Uterus (tissue), 2 donors: ENCODE measurements around the gene APOL5.

Source experiments
- POLR2A ChIP-seq, 2 donors: fragments of 450-650 bp; IDR thresholded peaks; one replicate each; pipeline ENCODE4 v1.6.1; 2016; ENCODE audit warnings: antibody characterized with exemption in 2 of 2, mild to moderate bottlenecking in 1 of 2, moderate library complexity in 1 of 2
- TF ChIP-seq, protein P1 (sequence below), 4 experiments: fragments of 200-600 bp in 2 of 4; fragments of 450-650 bp in 2 of 4; sonication (generic) in 2 of 4; IDR thresholded peaks; one replicate each; pipeline ENCODE4 v1.5.1; 2016 to 2019; ENCODE audit warnings: antibody characterized with exemption in 4 of 4, mild to moderate bottlenecking in 2 of 4, moderate library complexity in 1 of 4

DNA sequence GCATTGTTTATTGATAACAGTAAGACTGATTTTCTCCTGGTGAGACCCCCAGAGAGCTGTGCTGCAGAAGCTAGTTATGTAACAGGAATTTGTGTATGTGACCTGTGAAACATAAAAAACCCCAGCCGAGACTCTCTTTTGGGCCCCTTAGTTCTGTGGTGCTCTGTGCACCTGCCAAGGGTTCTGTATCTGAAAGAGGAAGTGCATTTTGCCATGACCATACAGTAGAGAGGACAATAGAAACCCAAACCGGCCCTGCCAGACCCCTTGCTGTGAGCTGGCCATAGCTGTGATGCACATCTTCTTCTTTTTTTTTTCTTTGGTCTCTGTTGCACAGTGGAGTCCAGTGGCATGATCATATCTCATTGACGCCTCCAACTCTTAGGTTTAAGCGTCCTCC, 31.4 kb upstream of the APOL5 start:
- TF ChIP-seq, protein P1, sequence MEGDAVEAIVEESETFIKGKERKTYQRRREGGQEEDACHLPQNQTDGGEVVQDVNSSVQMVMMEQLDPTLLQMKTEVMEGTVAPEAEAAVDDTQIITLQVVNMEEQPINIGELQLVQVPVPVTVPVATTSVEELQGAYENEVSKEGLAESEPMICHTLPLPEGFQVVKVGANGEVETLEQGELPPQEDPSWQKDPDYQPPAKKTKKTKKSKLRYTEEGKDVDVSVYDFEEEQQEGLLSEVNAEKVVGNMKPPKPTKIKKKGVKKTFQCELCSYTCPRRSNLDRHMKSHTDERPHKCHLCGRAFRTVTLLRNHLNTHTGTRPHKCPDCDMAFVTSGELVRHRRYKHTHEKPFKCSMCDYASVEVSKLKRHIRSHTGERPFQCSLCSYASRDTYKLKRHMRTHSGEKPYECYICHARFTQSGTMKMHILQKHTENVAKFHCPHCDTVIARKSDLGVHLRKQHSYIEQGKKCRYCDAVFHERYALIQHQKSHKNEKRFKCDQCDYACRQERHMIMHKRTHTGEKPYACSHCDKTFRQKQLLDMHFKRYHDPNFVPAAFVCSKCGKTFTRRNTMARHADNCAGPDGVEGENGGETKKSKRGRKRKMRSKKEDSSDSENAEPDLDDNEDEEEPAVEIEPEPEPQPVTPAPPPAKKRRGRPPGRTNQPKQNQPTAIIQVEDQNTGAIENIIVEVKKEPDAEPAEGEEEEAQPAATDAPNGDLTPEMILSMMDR (IDR thresholded peaks at IDR 0.05), result no peak
- TF ChIP-seq POLR2A (IDR thresholded peaks at IDR 0.05), result no peak
